SK-N-MC (cell line): ENCODE results near the gene AJAP1.

Experiments used
- DNase-seq: peaks from one replicate; pipeline ENCODE4 v3.0.0-alpha.2; 2011; ENCODE audit warnings: low read depth, low spot score
- H3K27ac ChIP-seq: fragments of 200-600 bp; sonication (generic); 2 replicates; pipeline ENCODE4 v1.5.1; 2016; ENCODE audit warnings: mixed run types
- H3K36me3 ChIP-seq: fragments of 200-600 bp; sonication (generic); 2 replicates; pipeline ENCODE4 v1.6.1; 2017; ENCODE audit warnings: antibody characterized with exemption, low read length, mixed read lengths; ENCODE audit not compliant: insufficient read depth
- H3K4me3 ChIP-seq: fragments of 200-600 bp; sonication (generic); 2 replicates; pipeline ENCODE4 v1.5.1; 2016
- H3K9ac ChIP-seq: fragments of 200-600 bp; sonication (generic); 2 replicates; pipeline ENCODE4 v1.8.0; 2017; ENCODE audit warnings: mixed run types, mixed read lengths; ENCODE audit not compliant: insufficient read length
- H3K9me3 ChIP-seq: fragments of 200-600 bp; sonication (generic); 2 replicates; pipeline ENCODE4 v1.6.1; 2017; ENCODE audit warnings: low read depth, mild to moderate bottlenecking, antibody characterized with exemption, low read length, moderate library complexity, mixed read lengths
- EZH2 ChIP-seq: fragments of 200-600 bp; sonication (generic); IDR thresholded peaks from one replicate; pipeline ENCODE4 v1.6.1; 2017; ENCODE audit warnings: antibody characterized with exemption
- FOXP2 ChIP-seq: optimal IDR thresholded peaks from 2 replicates; pipeline ENCODE3; 2011; ENCODE audit warnings: mild to moderate bottlenecking, moderate library complexity; ENCODE audit not compliant: insufficient read depth; ENCODE audit errors: extremely low read length, control extremely low read depth
- POLR2AphosphoS5 ChIP-seq: IDR thresholded peaks from 2 replicates; pipeline ENCODE4 v1.6.1; 2012; ENCODE audit warnings: mild to moderate bottlenecking, low read depth, low read length, borderline replicate concordance

AJAP1 gene

GRCh38 chr1:4636186-4636585, 18.2 kb upstream of the AJAP1 start:
- no peak for DNase-seq
- Histone ChIP-seq H3K36me3 (no peaks in the 10 kb centered on the region), H3K9me3 (no peaks in the 10 kb centered on the region), H3K27ac (no peak overlapping the region), H3K4me3 (no peak overlapping the region), H3K9ac (no peak overlapping the region)
- TF ChIP-seq POLR2AphosphoS5 (no peak), FOXP2 (no peak), EZH2 (peak; percentile 51)

- Histone ChIP-seq H3K27ac (no peak overlapping the region), H3K4me3 (no peak overlapping the region), H3K9ac (no peak overlapping the region), H3K9me3 (no peaks in the 10 kb centered on the region), H3K36me3 (no peaks in the 10 kb centered on the region)
- DNase-seq = no peak
- TF ChIP-seq EZH2 = no peak
- TF ChIP-seq FOXP2 = no peak
Observed at GRCh38 chr1:4636644-4637380, 17.6 kb upstream of the AJAP1 start.

- no peak overlapping the region for H3K27ac ChIP-seq
- DNase-seq = no peak
- H3K36me3 ChIP-seq = no peaks in the 10 kb centered on the region
- H3K9ac ChIP-seq = no peak overlapping the region
- H3K9me3 ChIP-seq = no peaks in the 10 kb centered on the region
- no peak for TF ChIP-seq POLR2AphosphoS5
- TF ChIP-seq FOXP2 = no peak
- no peak for TF ChIP-seq EZH2
- no peak overlapping the region for H3K4me3 ChIP-seq
Observed at GRCh38 chr1:4637616-4638344, 16.6 kb upstream of the AJAP1 start.

GRCh38 chr1:4638345-4638729, 16.1 kb upstream of the AJAP1 start:
- H3K27ac ChIP-seq = no peak overlapping the region
- no peaks in the 10 kb centered on the region for H3K36me3 ChIP-seq
- TF ChIP-seq POLR2AphosphoS5 = no peak
- no peak for TF ChIP-seq EZH2
- no peak overlapping the region for H3K4me3 ChIP-seq
- H3K9ac ChIP-seq = no peak overlapping the region
- no peak for DNase-seq
- H3K9me3 ChIP-seq = no peaks in the 10 kb centered on the region

GRCh38 chr1:4640931-4641330, 13.5 kb upstream of the AJAP1 start:
- Histone ChIP-seq H3K9ac (no peak overlapping the region), H3K4me3 (no peak overlapping the region), H3K36me3 (no peaks in the 10 kb centered on the region), H3K27ac (no peak overlapping the region), H3K9me3 (no peaks in the 10 kb centered on the region)
- no peak for DNase-seq
- TF ChIP-seq FOXP2 = no peak
- TF ChIP-seq EZH2 = no peak
- no peak for TF ChIP-seq POLR2AphosphoS5

- DNase-seq = no peak
- H3K9me3 ChIP-seq = no peaks in the 10 kb centered on the region
- no peaks in the 10 kb centered on the region for H3K36me3 ChIP-seq
- no peak overlapping the region for H3K9ac ChIP-seq
- H3K27ac ChIP-seq = no peak overlapping the region
- H3K4me3 ChIP-seq = no peak overlapping the region
- TF ChIP-seq EZH2 (no peak), POLR2AphosphoS5 (no peak), FOXP2 (no peak)
Observed at GRCh38 chr1:4647391-4647790, 7.0 kb upstream of the AJAP1 start.

GRCh38 chr1:4648657-4649056, 5.8 kb upstream of the AJAP1 start:
- Histone ChIP-seq H3K9ac (no peak overlapping the region), H3K27ac (no peak overlapping the region)

GRCh38 chr1:4650481-4650880, 3.9 kb upstream of the AJAP1 start:
- Histone ChIP-seq H3K36me3 (no peaks in the 10 kb centered on the region), H3K9ac (no peak overlapping the region), H3K27ac (no peak overlapping the region), H3K9me3 (no peaks in the 10 kb centered on the region), H3K4me3 (no peak overlapping the region)
- no peak for DNase-seq
- TF ChIP-seq EZH2 (no peak), POLR2AphosphoS5 (no peak), FOXP2 (no peak)

More at GRCh38 chr1:4648657-4649056, 5.8 kb upstream of the AJAP1 start:
- Histone ChIP-seq H3K36me3 (no peaks in the 10 kb centered on the region), H3K4me3 (no peak overlapping the region), H3K9me3 (no peaks in the 10 kb centered on the region)
- TF ChIP-seq POLR2AphosphoS5 (no peak), EZH2 (no peak), FOXP2 (no peak)
- no peak for DNase-seq

- TF ChIP-seq POLR2AphosphoS5 (no peak), FOXP2 (no peak), EZH2 (no peak)
- no peaks in the 10 kb centered on the region for H3K9me3 ChIP-seq
- no peak overlapping the region for H3K27ac ChIP-seq
- no peak overlapping the region for H3K4me3 ChIP-seq
- no peaks in the 10 kb centered on the region for H3K36me3 ChIP-seq
- DNase-seq = no peak
- no peak overlapping the region for H3K9ac ChIP-seq
Observed at GRCh38 chr1:4650981-4651380, 3.4 kb upstream of the AJAP1 start.
